NOMO-1 treated with dmso at 0.1 percent for 144 hours (cell line): ENCODE data around the gene SKI.
"Not testable (repeated sequence)": the region's sequence is repeated elsewhere in the genome, so short reads cannot be mapped to it uniquely, and the experiment has no call there.

ENCODE experiments used
- DNase-seq: peaks from one replicate; lab custom pipeline; 2025; ENCODE audit not compliant: unreplicated experiment; lab: John Stamatoyannopoulos, UW

SKI gene

DNA sequence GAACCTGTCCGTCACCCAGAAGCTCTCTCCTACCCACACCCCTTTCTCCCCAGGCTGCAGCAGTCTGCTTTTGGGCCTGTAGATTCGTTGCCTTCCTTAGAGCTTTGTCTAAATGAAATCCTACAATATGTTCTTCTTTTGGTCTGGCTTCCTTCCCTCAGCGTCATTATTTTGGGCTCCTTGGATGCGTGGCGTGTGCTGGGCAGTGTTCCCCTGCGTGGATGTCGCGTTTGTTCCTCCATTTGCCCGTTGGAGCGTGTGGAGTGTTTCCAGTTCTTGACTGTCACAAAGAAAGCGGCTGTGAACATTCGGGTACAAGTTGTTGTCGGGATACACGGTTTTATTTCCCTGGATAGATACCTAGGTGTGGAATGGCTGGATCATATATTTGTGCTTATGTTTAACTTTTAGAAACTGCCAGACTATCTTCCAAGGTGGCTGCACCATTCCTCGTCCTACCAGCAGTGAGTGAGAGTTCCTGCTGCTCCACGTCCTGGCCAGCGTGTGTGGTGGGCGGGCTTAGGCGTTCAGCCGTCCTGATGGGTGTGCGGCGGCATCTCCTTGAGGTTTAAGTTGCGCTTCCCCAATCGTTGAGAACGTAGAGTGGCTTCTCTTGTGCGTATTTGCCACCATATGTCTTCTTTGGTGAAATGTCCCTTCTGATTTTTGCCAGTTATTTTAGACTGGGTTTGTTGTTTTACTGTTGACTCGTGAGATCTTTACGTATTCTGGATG lies 31.7 kb downstream of the SKI start:
- DNase-seq, result no peak

DNA sequence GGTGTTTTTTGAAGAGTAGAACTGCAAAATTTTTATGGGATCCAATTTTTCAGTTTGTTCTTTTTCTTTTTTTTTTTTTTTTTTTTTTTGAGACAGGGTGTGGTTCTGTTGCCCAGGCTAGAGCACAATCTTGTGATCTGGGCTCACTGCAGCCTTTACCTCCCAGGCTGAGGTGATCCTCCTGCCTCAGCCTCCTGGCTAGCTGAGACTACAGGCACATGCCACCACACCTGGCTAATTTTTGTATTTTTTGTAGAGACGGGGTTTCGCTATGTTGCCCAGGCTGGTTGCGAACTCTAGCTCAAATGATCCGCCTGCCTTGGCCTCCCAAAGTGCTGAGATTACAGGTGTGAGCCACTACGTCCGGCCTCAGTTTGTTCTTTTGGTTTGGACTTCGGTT lies 32.4 kb downstream of the SKI start:
- not testable (repeated sequence) for DNase-seq

DNA sequence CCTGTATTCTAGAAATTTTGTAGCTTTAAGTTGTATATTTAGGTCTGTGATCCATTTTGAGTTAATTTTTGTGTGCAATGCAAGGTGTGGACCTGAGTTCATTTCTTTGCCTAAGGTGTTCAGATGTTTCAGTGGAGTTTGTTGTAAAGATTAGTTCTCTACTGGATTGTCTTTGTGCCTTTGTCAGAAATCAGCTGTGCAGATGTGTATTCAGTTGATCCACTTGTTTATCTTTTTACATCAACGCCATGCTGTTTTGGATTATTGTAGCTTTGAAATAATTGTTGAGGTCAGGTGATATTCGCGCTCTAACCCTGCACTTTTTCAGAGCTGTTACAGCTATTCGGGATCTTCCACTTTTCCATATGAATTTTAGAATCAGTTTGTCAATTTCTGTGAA lies 32.8 kb downstream of the SKI start:
- no peak for DNase-seq

DNA sequence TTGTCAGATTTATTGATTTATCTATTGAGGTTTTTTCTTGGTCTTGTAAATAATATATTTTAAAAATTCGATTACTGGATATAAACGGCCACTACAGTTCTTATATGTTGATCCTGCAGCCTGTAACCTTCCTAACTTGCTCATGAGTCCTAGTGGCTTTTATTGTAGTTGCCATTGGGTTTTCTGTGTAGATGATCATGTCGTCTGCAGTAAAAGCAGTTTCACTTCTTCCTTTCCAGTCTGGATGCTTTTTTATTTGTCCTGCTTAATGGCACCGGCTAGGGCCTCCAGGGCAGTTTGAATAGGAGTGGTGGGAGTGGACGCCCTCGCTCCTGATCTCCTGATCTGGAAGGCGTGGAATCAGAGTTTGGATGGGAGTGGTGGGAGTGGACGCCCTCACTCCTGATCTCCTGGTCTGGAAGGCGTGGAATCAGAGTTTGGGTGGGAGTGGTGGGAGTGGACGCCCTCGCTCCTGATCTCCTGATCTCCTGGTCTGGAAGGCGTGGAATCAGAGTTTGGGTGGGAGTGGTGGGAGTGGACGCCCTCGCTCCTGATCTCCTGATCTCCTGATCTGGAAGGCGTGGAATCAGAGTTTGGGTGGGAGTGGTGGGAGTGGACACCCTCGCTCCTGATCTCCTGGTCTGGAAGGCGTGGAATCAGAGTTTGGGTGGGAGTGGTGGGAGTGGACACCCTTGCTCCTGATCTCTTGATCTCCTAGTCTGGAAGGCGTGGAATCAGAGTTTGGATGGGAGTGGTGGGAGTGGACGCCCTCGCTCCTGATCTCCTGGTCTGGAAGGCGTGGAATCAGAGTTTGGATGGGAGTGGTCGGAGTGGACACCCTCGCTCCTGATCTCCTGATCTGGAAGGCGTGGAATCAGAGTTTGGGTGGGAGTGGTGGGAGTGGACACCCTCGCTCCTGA lies 33.6 kb downstream of the SKI start:
- DNase-seq, result peak; percentile 22

- no peak for DNase-seq
These were observed 38.3 kb downstream of the SKI start for GRCh38 chr1:2266301-2266975.

DNA sequence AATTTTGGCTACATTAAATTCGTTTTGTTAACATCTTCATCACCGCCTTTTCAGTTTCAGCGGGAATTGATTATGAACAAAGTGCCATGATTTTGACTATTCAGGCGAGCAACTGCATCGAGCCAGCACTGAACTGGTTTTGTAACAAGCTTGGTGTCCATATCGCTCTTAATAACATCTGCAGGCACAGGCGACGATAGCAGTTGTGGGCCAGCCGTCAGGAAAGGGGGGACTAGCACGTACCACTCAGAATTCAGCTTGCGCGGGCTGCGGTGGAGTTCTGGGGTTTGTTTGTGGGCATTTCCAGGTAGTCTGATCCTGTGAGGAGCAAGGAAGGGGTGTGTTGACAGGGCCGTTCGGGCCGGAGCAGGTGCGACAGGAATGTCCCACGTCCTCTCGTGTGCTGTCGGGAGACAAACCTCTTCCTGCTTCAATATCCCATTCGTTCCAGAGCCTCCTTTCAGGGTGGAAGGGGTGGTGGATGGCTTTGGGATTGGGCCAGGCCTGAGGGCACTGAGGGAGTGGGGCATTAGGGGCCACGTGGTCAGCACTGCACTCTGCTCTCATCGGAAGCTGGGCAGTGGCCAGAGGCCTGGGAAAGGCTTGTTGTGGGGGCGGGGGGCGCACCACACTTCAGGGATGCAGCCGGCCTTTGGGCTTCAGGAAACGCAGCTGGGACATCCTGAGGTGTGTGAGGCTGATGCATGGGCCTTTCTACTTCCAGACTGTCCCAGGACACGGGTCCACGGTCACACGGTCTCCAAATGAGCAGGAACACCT lies 39.1 kb downstream of the SKI start:
- no peak for DNase-seq

GRCh38 chr1:2267862-2268261 lies 39.7 kb downstream of the SKI start:
- no peak for DNase-seq

DNA sequence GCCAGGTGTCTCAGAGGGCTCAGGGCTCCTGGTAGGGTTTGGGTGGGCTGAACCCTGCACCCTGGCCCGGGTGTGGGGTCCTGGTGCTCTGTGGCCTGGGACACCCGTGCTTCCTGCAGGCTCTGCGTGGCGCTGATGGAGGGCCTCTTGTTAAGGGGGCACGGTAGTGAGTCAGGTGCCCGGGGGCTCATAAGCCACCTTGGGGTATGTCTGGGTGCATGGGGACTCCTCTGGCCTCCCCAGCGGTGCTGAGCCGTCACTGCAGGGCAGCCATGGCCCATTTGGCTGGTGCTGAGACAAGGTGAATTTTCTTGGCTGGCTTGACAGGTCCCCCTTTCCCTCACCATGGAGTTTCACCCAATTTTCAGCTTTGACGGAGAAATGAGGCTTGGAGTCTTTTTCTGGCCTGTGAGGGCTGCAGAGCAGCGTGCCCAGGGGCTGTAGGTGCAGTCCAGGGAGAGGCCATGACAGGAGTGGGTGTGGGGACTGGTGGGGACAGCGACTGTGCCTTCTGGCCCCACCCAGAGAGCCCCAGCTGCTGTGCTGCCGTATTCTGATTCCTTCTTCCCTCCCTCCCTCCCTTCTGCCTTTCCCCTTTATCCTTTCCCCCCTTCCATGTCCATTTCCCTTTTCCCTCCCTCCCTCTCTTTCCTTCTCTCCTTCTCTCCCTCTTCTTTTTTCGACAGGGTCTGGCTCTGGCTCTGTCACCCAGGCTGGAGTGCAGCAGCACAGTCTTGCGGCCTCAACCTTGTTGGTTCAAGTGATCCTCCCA lies 40.4 kb downstream of the SKI start:
- no peak for DNase-seq

DNA sequence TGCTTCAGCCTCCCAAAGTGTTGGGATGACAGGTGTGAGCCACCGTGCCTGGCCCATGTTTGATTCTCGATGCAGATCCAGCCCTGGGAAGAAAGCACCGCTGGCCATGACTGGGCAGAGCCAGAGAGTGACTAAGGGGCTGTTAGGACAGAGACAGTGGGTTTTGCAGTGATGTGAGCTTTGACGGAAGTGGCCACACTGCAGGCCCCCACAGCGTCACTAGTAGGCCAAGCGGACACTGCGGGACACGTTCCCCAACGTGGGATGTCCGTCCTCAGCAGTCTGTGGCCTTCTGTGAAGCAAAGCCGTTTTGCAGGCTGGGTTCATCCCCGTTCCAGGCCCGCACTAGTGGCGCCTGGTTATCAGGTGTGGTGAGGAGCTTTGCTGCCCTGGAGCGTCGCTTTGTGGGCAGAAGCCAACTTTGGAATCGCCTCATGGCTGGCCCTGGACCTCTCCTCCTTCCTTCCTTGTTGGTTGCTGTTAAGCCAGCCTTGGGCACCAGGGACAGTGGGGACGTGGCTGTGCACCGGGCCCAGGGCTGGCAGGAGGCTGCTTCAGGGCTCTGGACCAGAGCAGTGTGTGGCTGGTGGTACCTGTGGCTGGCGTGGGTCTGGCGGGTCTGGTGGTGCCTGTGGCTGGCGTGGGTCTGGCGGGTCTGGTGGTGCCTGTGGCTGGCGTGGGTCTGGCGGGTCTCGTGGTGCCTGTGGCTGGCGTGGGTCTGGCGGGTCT lies 41.2 kb downstream of the SKI start:
- no peak for DNase-seq

DNA sequence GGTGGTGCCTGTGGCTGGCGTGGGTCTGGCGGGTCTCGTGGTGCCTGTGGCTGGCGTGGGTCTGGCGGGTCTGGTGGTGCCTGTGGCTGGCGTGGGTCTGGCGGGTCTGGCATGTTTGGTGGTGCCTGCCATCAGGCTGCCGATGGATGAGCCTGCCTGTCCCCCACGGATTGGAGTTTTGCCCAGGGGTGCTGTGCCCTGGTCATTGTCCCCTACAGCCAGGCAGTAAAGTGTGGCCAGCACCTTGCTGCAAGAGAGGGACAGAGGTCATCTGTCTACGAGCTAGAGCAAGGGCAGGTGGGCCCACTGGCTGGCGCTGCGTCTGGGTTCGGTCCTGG lies 41.8 kb downstream of the SKI start:
- DNase-seq, result no peak

GRCh38 chr1:2270260-2271100 lies 42.4 kb downstream of the SKI start:
- DNase-seq, result no peak

DNA sequence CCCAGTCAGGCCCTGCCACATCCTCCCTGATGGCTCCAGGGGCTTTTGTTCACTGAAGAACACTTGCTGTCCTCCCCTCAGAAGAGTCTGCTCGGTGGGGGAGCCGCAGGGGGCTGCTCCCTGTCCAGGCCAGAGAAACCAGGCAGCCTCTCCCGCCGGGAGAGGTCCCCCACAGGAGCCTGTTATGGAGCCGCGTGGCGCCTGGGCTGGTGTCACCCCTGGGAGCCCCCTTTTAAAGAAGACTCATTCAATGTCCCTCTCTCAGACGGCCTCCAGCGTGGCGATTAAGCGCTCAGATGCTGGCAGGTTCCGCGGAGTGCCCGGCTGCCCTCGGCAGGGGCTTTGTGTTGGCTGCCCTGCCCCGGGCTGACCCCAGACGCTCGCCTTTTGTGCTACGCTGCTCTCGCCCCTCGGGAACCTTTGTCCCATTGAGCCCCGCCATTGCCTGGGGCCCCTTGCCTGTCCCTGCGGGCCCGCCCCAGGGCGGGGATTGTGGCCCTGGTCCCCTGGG lies 43.1 kb downstream of the SKI start:
- no peak for DNase-seq

DNA sequence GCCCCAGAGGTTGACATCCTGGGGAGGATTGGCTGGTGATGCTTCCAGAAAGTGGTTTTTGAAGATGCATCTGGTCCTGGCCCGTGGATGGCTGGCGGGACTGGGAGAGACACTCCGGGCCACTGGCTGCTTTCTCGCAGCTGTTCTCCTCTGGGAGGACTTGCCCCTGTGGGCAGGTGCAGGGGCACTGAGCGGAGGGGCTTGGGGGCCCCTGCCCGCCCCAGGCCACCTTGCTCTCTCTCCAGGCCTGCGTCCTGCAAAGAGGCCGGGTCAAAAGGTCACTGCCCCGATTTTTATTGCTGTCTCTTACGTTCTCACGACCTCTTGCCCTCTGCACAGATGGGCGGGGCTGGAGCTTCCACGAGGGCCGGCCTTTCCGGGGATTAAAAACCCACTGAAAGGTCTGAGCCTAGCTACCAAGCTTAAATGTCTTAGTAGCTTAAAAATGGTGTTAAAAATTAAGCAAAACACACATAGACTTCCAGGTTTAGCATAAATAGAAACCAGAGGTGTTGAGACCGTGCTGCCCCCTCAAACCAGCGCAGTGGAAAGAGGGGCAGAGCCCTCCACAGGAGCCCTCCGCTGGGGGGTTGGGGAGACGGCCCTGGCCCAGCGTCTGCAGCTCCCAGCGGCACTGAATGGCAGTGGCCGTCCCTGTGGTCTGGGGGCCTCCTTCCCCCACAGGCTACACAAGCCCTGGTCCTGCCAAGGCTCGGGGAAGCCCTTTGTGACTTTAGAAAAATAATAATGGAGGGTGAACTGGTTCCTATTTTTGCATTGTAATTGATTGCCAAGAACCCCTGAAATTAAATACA lies 43.9 kb downstream of the SKI start:
- no peak for DNase-seq

DNA sequence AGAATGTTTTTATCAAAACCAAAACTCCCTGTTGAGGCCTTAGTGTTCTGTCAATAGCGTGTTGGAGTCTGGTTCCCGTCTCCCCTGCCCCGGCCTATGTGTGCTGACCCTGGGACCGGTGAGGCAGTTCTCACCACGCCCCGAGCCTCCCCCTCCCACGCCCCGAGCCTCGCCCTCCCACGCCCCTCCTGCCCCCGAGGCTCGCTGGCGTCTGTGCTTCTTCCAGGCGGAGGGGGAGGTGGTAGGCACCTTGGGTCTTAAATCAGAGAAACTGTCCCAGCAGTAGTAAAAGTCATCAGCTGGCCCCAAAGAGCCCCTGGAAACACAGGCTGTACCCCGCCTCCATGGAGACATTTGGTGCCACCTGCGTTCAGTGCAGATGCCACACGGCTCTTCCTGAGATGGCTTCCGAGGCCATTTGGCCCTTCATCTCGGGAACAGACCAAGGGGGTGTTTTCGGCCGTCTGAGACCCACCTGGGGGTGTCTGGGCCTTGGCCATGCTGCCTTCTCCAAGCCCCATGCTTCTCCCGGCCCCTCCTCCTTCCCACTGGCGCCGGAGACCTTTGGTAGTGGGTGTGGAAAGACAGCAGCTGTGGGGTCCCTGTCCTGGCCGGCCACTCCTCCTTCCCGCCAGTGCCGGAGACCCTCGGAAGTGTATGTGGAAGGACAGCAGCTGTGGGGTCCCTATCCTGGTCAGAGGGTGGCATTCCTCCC lies 44.7 kb downstream of the SKI start:
- no peak for DNase-seq

DNA sequence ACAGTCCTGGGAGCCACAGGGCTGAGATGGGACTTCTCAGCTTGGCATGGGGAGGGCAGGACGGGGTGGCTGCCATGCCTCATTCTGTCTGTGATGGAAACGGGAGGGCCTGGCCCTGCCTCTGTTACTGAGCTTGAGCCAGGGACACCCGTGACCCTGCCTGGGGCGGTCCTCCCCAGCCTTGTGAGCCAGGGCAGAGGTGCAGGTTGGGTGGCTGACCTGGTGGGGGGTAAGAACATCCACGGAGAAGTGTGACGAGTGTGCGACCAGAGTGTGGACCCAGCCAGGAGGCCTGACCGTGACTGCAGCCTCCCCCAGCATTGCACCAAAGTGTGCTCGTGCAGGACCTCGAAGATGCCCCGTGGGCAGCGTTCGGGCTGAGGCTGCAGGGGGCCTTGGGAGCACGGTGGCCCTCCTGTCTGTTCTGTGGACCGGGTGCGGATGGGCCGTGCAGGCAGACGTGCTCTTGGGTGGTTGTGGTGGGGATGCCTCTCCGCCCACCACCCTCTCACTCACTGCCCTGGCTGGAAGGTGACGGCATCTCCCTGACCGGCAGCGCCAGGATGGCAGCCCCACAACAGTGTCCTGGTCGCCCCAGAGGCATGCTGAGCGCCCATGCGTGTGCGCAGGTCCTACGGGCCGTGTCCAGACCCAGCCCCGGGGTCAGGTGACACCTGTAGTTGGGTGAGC lies 45.4 kb downstream of the SKI start:
- no peak for DNase-seq

DNA sequence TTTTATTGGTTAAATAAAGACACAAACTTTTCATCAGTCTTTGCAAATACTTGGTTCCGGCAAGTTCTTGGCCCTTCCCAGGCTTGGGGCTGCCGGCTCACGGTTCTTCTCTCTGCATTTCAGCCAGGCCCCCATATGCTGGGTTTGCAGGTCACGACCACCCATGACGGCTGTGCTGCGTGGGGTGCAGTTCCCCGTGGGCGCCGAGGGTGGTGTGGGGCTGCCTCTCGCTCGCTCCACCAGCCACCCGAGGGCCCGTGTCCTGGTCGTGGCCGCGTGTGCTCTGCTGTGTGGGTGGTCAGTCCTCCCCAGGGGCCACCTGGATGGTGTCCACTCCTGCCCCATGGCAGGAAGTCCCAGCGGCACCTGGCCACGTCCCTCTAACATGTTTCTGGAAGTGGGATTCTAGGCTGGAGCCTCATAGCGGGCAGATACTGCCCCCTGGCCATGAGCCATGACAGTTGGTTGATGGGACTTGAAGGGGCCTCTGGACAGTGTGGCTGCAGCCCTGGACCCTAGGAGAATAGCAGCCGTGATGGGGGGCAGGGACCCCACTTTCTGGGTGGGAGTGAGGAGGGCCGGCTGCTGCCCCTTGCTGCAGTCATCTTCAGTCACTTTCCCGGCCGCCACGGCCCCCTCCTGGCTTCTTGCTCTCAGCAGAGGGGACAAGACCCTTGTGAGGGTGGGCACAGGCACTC lies 46.3 kb downstream of the SKI start:
- DNase-seq, result no peak
